ENCODE data around the gene THBS2.
"Not testable (repeated sequence)": the region's sequence is repeated elsewhere in the genome, so short reads cannot be mapped to it uniquely, and the experiment has no call there.

The THBS2 gene

GRCh38 chr6:169205176-169206160 is 48.2 kb downstream of the THBS2 start:
- no peak for DNase-seq

- DNase-seq: no peak
These were observed 49.5 kb downstream of the THBS2 start for GRCh38 chr6:169204167-169204566.

GRCh38 chr6:169201985-169202384 is 51.7 kb downstream of the THBS2 start:
- DNase-seq: no peak

GRCh38 chr6:169200893-169201514 is 52.6 kb downstream of the THBS2 start:
- no peak for DNase-seq

DNA sequence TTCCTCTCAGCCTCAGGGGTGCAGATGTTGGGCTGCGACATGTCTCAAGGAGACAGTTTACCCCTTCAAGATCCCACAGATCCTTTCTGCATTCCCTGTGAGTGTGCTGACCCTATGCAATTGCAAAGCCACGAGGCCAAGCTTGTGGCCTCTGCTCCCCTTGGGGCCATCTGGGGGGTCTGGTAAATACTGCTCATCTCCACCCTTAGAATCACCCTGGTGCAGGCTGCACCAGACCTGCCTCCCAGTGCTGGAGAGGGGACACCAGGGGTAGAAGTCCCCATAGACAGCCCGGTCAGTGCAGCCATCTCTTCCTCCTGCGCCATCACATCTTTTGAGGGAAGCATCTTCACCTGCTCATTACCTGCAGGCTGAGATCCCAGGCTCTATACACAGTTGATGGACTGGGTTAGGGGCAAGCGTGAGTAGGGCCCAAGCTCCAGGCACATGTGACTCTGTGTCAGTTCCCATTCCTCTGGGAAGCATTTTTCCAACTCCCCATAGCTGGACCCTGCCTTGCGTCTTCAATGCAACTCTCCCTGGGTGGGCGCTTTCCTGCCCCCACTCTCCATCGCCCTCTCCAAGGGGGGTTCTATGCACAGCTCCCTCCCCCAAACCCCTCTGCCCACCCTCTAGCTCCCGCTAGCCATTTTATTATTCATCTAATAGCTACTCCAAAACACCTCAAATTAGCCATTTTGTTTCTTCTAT is 53.9 kb downstream of the THBS2 start:
- DNase-seq: no peak

GRCh38 chr6:169198885-169199284 is 54.8 kb downstream of the THBS2 start:
- DNase-seq: no peak

GRCh38 chr6:169197929-169198328 is 55.7 kb downstream of the THBS2 start:
- DNase-seq: not testable (repeated sequence)

GRCh38 chr6:169196279-169196678 is 57.4 kb downstream of the THBS2 start:
- not testable (repeated sequence) for DNase-seq

- DNase-seq: no peak
These were observed 58.9 kb downstream of the THBS2 start for GRCh38 chr6:169194737-169195136.

DNA sequence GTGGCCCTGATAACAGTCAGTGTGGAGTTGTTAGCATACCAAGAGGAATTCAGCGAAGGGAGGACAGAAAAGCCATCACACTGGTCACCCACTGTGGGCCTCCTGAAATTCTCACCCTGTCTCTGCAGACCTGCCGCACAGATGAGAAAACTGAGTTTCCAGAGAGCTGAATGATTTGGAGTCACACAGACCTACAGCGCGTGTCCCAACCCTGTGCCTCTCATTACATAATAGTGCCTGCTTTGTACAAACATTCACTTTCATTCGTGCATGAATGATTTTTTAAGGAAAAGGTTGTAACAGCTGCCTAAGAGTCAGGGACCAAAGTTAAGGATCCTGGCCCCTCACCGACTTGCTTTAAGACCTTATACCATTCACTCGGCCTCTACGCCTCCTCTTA is 62.7 kb downstream of the THBS2 start:
- DNase-seq: no peak

- no peak for DNase-seq
These were observed 63.5 kb downstream of the THBS2 start for GRCh38 chr6:169190144-169190584.

DNA sequence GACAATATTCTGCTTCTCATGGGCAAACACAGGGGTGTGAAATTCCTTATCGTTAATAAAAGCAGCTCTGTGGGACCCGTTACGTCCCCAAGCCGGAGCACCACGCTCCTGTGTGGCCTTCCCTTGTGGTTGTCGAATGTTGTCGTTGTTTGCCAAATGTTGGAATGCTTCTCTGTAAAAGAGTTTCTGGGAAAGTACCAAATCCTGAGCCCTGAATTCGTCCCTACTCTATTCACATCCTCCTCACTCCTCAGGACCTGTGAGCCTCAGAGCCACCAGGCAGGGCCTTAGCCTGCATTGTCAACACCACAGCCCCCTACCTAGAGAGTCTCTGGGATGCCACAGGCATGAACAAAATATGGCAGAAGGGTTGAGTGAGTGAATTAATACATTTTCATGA is 64.0 kb downstream of the THBS2 start:
- no peak for DNase-seq

GRCh38 chr6:169189182-169189581 is 64.5 kb downstream of the THBS2 start:
- peak; percentile 65 for DNase-seq

- no peak for DNase-seq
These were observed 65.2 kb downstream of the THBS2 start for GRCh38 chr6:169188475-169188874.

- no peak for DNase-seq
These were observed 65.6 kb downstream of the THBS2 start for GRCh38 chr6:169188051-169188470.

GRCh38 chr6:169186496-169187169 is 67.0 kb downstream of the THBS2 start:
- DNase-seq: no peak

- no peak for DNase-seq
These were observed 67.8 kb downstream of the THBS2 start for GRCh38 chr6:169185692-169186485.

GRCh38 chr6:169185011-169185521 is 68.6 kb downstream of the THBS2 start:
- no peak for DNase-seq

DNA sequence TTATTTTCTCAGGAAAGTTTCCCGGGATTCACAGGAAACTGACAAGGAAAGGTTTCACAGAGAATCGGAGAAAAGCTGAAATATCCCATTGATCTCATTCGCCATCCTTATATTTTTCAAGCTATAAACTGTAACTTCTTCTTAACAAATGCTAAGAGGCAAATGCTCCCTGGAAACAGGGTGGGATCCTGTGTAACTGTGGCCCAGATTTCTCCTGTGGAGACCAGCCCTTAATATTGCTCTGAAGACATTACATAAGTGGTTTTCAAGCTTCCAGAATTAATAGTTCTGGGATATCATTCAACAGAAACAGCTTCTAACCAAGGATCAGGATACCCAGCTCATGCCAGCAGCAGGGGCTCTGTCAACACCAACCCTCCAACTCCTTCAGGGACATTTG is 69.2 kb downstream of the THBS2 start:
- no peak for DNase-seq

DNA sequence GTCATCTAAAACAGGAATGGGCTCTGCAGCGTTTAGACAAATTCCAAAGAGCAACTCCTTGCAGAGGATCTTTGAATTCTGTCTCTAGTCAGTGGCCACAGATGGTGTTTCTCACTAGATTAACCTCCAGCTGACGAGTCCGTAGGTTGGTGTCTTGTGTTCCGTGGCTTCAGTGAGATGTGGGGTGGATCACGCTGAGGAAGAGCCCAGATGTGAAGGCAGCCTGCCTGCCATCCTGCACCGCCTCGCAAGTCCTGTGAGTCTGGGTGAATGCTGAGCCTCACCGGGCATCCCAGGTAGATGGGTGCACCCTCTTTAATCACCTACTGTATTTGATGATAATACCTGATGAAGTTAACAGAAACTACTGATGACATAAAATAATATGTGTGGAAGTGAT is 70.4 kb downstream of the THBS2 start:
- DNase-seq: no peak

GRCh38 chr6:169179831-169180230 is 73.8 kb downstream of the THBS2 start:
- not testable (repeated sequence) for DNase-seq
